K562 (cell line): ENCODE measurements around the gene LRRC57. TPM values are rescaled to one million over a fixed set of nuclear protein-coding genes. Genes with fewer than 3 reads are reported as not detected.

Source experiments
- CTBP1 ChIP-seq: fragments of 450-650 bp; IDR thresholded peaks from 2 replicates; pipeline ENCODE4 v1.6.1; 2016; ENCODE audit warnings: borderline replicate concordance
- E2F5 ChIP-seq: sonication (generic); formaldehyde crosslinking; IDR thresholded peaks from 2 replicates; pipeline ENCODE4 v1.8.0; 2022; ENCODE audit warnings: mild to moderate bottlenecking, missing genetic modification reagents
- EP400 ChIP-seq: fragments of 450-650 bp; IDR thresholded peaks from 2 replicates; pipeline ENCODE4 v1.6.1; 2017; ENCODE audit warnings: antibody characterized with exemption, mild to moderate bottlenecking, moderate library complexity
- FIP1L1 ChIP-seq: fragments of 200-400 bp; formaldehyde crosslinking; IDR thresholded peaks from 2 replicates; pipeline ENCODE4 v1.6.1; 2018; ENCODE audit warnings: mild to moderate bottlenecking, low read depth, low read length; ENCODE audit not compliant: poor library complexity, severe bottlenecking
- JUN ChIP-seq, 2 experiments: sonication (generic) in 1 of 2; formaldehyde crosslinking in 1 of 2; IDR thresholded peaks; 2 replicates each; pipeline versions ENCODE4 v1.6.1 to v1.8.0; 2012 to 2022; ENCODE audit warnings: borderline replicate concordance in 2 of 2, mild to moderate bottlenecking in 2 of 2, improper control_type of control experiment in 1 of 2, low read depth in 1 of 2, low read length in 1 of 2, missing genetic modification reagents in 1 of 2
- TAF9B ChIP-seq: fragments of 450-650 bp; IDR thresholded peaks from 2 replicates; pipeline ENCODE4 v1.6.1; 2018; ENCODE audit warnings: mild to moderate bottlenecking; ENCODE audit not compliant: partially characterized antibody
- UBTF ChIP-seq, 2 experiments: IDR thresholded peaks; 2 replicates each; pipeline ENCODE4 v1.6.1; 2012; ENCODE audit warnings: improper control_type of control experiment in 2 of 2, low read depth in 2 of 2, low read length in 2 of 2, borderline replicate concordance in 1 of 2
- ZBTB43 ChIP-seq: sonication (generic); formaldehyde crosslinking; IDR thresholded peaks from 2 replicates; pipeline ENCODE4 v1.8.0; 2023; ENCODE audit warnings: mild to moderate bottlenecking, missing genetic modification reagents
- ZNF592 ChIP-seq: fragments of 450-650 bp; IDR thresholded peaks from 2 replicates; pipeline ENCODE4 v1.6.1; 2017; ENCODE audit warnings: antibody characterized with exemption, mild to moderate bottlenecking
- ZNF740 ChIP-seq, 3 experiments: fragments of 200-800 bp in 1 of 3; sonication (Bioruptor generic) in 1 of 3; sonication (generic) in 1 of 3; formaldehyde crosslinking in 1 of 3; IDR thresholded peaks; 2 replicates each; pipeline versions ENCODE4 v1.6.1 to v1.8.0; 2016 to 2022; ENCODE audit warnings: mild to moderate bottlenecking in 2 of 3, missing compliant biosample characterization in 2 of 3, missing genetic modification characterization in 2 of 3, missing genetic modification reagents in 1 of 3
- polyA plus RNA-seq, 8 experiments: library from polyadenylated mRNA; depleted of rRNA in 4 of 8; stranded (reverse) in 5 of 8; unstranded in 3 of 8; fragments of >200 nt; fragmentation: Nextera tagmentation in 2 of 8; fragmentation: Illumina TruSeq in 1 of 8; extraction: Ambion mirVana in 2 of 8; extraction: Trizol in 1 of 8; gene quantifications; 2 replicates each; pipeline versions ENCODE4 v1.2.1 to v1.2.3, GENCODE V29; 2011 to 2014; ENCODE audit warnings: inconsistent platforms in 1 of 8, missing spikeins in 1 of 8
- total RNA-seq, 7 experiments: library from RNA; depleted of rRNA in 6 of 7; stranded (reverse); fragments of >200 nt in 6 of 7; fragmentation: Illumina TruSeq in 2 of 7; extraction: Trizol in 2 of 7; gene quantifications; 2 replicates each; pipeline versions ENCODE4 v1.2.1 to v1.2.3, GENCODE V29; 2011 to 2021; ENCODE audit warnings: low replicate concordance in 1 of 7
- TF ChIP-seq, protein P1 (sequence below), 2 experiments: fragments of 200-800 bp in 1 of 2; sonication (Bioruptor generic) in 1 of 2; sonication (generic) in 1 of 2; formaldehyde crosslinking in 1 of 2; IDR thresholded peaks in 1 of 2; conservative IDR thresholded peaks in 1 of 2; 2 replicates each; pipeline versions ENCODE4 v1.5.0 to v1.6.1; 2016 to 2020; ENCODE audit warnings: missing compliant biosample characterization in 1 of 2, missing genetic modification characterization in 1 of 2, missing genetic modification reagents in 1 of 2

The LRRC57 gene
- total and polyA plus RNA-seq, 9 of the 15 experiments (the other 6 are each of a cell fraction or from before 2014, with no cell fraction given): 3.9 to 20.4 (median 14.8) TPM

DNA sequence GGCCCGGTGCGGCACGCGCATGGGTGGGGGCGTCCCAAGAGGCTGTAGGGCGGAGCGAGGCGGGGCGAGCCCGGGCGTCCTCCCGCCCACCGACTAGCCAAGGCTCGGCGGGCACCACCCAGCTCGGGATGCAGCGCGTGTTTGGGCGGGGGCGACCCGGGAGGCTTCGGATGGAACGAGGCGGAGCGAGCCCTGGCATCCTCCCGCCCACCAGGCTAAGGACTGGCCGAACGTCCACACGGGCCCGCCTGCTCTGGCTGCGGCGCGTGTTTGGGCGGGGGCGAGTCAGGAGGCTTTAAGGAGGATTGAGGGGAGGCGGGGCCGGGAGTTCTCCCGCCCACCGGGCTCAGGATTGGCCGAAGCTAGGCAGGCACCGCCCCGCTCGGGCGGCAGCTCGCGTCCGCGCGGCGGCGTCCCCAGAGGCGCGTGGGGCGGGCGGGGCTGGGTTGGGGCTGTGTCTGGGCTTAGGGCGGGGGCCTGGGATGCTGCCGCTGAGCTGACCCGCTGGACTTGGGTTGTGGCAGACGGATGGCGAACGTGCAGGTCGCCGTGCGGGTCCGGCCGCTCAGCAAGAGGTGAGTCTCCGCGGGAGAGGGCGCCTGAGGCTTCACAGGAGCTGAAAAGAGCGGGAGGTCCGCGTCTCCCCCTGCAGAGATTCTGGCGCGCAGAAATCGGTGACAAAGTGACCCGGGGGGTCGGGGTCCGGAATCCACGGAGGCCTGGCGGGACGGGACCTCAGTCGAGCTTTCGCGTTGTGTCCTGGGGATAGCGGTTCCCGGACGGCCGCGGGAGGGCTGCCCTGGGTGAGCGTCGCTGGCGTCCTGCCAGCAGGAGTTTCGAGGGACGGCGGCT, 26.8 kb upstream of the LRRC57 start, which contains the start of gene STARD9 (continued):
- TF ChIP-seq ZBTB43 (CRISPR knock-in tag) (peak; percentile 29; the same call in 1 of the 2 replicates), UBTF (IDR thresholded peaks at IDR 0.05; ENCODE audit: borderline replicate concordance in 1 of 2, low read depth in 2 of 2, low read length in 2 of 2) (0 out of 4 replicates have a peak, but pooled peaks of 1 of the 2 experiments have one; percentile 51), E2F5 (peak; percentile 82), ZNF592 (peak; percentile 89; the same call in 1 of the 2 replicates), EP400 (peak; percentile 73; the same call in 1 of the 2 replicates), TAF9B (no peak), FIP1L1 (peak; percentile 21), CTBP1 (peak; percentile 95), ZNF740 (CRISPR knock-in tag; IDR thresholded peaks at IDR 0.05) (peak; percentile 65; the same call in 1 of the 2 replicates), ZNF740 (tag; IDR thresholded peaks at IDR 0.05) (no peak), JUN (IDR thresholded peaks at IDR 0.05; ENCODE audit: borderline replicate concordance, low read depth, low read length) (no peak), JUN (CRISPR knock-in tag; IDR thresholded peaks at IDR 0.05; ENCODE audit: borderline replicate concordance) (peak; percentile 82; the same call in 1 of the 2 replicates)
- TF ChIP-seq, protein P1, sequence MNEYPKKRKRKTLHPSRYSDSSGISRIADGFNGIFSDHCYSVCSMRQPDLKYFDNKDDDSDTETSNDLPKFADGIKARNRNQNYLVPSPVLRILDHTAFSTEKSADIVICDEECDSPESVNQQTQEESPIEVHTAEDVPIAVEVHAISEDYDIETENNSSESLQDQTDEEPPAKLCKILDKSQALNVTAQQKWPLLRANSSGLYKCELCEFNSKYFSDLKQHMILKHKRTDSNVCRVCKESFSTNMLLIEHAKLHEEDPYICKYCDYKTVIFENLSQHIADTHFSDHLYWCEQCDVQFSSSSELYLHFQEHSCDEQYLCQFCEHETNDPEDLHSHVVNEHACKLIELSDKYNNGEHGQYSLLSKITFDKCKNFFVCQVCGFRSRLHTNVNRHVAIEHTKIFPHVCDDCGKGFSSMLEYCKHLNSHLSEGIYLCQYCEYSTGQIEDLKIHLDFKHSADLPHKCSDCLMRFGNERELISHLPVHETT (CRISPR knock-in tag; conservative IDR thresholded peaks at IDR 0.05 in 1 of 2, IDR thresholded peaks at IDR 0.05 in 1 of 2): no peak
